HG03575 (cell line): Measurements from ENCODE around the gene TEX264.

Source experiments
- ATAC-seq: cut with Tn5 transposase; IDR thresholded peaks from one replicate; pipeline ENCODE4 v1.9.1; 2021; ENCODE audit not compliant: unreplicated experiment, insufficient number of reproducible peaks, low FRiP score; ENCODE audit errors: extremely low read depth

The TEX264 gene

DNA sequence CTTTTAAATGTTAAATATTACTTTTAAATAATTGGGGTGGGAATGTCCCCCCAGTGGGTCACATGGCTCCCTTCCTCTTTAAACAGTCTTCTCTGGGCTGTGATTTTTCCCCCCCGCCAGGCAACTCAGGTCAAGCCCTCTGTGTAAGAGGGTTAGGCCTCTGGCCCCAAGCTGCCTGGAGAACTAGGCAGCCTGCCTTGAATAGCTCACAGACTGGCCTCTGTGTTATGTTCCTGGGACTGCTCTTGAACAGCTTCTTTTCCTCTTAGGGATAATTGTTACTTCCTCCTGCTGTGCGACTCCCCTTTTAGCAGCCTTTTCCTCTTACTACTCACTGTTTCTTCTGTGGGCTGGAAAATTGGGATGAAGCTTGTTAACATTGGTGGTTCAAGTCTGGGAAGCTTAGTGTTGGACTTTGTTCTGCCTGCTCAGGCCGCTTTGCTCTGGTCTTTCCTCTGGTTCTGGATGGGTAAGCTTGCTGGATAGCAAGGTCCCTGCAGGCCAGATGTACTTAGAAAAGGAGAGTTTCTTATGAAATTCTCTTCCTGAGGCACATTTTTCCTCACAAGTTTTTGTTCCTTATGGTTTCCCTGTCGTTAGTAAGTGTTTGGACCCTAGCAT, 2.2 kb downstream of the TEX264 start:
- no peak for ATAC-seq

DNA sequence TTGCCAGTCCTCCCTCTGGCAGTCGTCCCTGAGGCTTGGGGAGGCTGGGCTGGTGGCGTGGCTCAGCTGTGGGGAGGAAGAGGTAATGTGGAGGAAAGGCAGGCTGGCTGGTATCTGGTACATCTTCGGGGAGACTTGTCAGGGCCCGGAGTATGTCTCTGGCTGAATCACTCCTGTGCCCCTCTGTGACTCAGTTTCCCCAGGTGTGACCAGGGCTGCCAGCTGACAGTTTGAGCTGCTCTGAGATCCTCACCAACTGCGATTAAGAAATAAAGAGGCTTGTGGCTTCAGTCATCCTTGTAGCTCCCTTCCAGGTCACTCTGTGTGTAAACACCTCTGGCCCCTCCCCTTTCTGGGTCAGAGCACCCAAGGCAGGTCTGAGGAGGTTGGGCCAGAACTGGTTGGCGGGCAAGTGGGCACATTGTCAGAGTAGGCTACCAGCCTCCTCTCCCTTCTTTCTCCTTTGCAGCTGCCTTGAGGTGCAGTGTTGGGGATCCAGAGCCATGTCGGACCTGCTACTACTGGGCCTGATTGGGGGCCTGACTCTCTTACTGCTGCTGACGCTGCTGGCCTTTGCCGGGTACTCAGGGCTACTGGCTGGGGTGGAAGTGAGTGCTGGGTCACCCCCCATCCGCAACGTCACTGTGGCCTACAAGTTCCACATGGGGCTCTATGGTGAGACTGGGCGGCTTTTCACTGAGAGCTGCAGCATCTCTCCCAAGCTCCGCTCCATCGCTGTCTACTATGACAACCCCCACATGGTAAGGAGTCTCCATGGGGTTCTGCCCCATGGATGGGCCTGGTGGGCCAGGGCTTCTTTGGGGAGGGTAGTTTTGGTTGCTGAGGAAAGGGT, 3.0 kb downstream of the TEX264 start:
- ATAC-seq = no peak

DNA sequence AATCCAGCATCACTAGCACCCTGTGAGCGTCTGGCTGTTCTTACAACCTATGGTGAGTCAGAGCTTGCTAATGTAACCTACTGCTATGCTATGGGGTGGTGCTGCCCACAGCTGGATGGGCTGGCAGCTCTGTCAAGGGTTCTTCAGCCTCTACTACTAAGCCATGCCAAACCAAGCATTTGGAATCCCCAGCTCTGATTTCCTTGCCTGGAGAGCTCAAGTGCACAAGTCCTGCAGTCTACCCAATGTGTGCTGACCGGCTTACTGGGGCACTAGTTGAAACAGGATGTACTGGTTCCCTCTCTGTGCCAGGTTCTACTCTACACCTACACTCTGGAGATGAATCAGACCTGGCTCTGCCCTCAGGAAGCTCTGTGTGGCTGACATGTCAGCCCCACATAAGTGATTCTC, 4.2 kb downstream of the TEX264 start:
- no peak for ATAC-seq

DNA sequence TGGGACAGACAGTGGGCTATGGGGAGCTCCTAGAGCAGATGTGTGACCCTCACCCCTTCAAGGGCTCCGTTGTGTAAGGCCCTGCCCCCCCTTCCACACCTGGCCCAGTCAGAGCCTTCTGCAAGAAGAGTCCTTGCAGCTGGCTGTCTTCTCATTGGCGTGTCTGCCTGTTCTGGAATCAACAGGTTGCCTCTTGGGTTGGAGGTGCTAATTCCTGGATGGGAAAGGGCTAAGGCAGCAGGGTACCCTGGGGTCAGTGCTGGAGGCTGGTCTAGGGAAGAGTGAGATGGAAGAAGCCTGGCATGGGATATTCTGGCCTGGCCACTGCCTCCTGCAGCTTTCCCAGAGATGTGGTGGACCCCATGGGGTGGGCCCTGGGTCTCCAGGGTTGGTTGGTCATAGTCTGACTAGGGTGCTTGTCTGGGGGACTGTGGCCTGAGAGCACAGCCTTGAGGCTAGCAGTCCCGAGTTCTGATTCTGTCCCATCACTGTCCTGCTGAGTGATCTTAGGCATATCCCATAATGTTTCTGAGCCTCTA, 5.1 kb downstream of the TEX264 start:
- ATAC-seq = no peak

DNA sequence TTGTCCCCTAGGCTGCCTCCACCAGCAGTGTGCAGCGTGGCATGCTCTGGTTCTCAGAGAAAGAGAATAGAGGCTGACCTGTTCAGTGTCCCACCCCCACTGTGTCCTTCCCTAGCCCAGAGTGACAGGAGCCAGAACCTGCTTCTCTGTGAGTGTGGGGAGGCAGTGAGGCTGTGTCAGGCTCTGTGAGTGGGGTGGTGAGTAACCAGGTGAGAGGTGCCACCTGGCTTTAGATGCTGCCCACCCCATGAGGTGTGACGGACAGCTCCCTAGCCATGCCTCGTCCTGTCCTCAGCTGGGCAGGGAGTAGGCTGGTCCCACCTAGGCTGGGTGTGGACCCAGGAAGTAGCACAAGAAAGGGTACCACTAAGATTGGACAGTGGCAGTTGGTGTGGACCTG, 6.3 kb downstream of the TEX264 start:
- ATAC-seq = no peak

DNA sequence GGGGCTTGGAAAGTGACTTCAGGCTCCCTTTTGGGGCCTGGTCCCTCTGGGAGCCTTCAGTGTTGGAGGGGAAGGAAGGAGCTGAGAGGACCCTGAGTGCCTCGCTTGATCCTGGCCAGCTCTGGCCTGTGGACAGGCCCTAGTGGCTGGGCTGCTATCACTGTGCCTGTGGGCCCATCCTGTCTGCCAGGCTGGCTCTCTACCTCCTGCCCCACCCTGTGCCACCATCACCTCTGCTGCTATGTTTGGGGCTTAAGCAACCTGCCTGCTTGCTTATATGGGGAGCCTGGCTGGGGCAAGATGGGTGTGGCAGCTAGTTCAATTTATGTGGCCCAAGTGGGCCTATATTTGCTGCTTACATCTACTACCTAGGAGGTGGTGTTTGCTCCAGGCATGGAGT, 7.1 kb downstream of the TEX264 start:
- ATAC-seq = no peak

DNA sequence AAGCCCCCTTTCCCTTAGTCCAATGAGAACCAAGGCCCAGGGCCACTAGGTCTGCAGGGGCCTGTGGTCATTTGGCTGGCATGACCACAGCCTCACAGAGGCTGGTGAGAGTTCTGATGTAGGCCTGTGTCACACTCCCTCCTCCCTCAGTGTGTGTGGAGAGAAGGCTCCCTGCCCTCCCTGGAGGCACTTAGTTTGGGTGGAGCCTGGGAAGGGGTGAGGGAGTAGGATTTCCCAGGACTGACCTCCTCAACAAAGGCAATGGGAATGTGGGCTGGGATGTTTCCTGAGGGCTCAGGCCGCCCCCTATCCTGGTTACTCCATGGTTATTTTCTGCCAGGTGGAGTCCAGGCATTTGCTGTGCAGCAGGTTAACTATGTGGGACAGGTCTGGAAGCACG, 7.6 kb downstream of the TEX264 start:
- no peak for ATAC-seq

DNA sequence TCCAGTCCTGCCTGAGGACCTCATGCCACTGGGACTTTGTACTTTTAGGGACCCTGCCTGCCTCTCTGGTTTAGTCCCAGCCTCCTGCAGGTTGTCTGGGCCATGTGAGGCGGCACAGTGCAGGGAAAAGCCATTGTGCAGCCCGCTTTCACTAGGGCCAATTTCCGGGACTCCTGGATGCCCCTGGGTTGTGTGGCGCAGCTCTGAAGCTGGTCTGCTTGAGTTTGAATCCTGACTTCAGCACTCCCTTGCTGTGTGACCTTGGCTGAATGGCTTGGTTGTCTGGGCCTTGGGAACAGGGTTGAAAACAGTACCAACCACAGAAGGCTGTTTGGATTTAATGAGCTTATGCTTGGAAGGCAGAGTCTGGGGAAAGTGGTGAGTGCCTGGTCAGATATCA, 8.3 kb downstream of the TEX264 start:
- no peak for ATAC-seq

DNA sequence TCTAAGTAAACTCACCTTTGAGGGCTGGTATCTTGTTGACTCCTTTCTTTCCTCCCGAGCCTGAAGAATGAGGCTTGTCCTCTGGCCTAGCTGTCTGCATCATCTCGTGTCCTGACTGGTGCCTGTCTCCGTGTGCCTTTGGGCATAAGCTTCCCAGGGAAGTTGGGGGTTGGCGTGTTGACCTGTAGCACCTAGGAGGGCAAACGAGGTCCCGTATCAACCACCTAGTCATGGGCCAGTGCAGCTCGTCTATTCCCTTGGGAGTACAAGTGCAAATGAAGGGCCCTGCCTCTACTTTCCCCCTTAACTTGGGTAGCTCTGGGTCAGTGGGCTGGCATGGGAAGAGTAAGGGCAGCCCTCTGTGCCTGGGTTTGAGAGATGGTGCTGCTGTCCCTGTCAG, 8.7 kb downstream of the TEX264 start:
- ATAC-seq = no peak

DNA sequence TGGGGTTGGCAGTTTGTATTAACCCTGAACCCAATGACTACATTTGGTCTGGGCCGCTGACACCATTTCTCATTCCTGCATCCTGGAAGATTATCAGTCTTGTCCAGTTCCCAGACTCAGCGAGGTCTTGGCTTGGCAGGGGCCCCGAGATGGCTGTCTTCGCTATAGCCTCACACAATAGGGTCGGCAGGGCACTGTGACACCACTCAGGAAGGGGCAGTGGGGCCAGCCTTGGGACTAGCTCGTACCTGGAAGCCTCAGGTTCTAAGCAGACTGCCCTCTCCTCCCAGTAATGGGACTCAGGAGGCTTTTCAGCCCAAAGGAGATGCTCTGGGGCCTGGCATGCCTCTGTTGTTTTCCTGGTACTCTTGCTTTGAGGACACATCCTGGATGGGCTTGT, 9.1 kb downstream of the TEX264 start:
- ATAC-seq = no peak

DNA sequence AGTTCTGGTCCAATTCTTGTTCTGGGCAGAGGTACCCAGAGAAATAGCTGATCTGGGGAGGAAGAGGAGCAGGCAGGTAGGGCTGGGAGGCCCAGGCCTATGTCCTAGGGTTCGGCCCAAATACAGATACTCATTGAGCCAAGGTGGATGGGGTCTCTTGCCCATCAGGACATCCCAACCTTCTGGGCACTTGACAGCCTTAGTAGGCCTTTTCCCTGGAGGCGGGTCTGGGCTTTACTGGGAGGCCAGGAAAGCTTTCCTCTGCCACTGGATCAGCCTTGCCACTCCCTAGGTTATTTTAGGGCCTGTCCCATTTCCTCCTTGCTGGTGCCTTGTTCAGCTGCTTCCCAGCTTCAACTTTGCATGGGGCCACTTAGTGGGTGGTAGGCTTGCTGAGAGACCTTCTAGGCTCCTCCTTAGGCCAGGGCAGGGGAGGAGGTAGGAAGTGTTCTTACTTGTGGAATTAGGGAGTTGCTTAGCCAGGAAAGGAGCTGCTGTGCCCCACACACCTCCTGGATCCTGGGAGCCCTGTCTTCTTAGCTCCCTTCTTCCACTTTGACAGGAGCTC, 9.7 kb downstream of the TEX264 start:
- ATAC-seq = no peak

DNA sequence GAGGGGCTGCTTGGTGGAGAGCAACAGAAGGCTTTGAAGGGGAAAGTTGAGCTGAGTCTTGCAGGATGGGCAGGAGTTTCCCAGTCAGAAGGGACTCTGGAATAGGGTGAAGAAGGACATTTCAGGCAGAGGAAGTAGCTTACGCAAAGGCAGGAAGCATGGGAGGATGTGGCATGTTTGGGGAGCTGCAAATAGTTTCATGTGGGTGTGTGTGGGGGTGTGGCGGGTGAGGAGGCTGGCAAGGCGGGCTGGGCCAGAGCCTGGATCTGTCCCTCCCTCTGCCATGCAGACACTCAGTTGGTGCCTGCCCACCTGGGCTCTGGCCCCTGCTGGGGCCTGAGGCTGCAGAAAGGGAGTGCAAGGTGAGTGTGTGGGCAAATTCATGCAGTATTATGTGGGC, 10.4 kb downstream of the TEX264 start:
- ATAC-seq = no peak

DNA sequence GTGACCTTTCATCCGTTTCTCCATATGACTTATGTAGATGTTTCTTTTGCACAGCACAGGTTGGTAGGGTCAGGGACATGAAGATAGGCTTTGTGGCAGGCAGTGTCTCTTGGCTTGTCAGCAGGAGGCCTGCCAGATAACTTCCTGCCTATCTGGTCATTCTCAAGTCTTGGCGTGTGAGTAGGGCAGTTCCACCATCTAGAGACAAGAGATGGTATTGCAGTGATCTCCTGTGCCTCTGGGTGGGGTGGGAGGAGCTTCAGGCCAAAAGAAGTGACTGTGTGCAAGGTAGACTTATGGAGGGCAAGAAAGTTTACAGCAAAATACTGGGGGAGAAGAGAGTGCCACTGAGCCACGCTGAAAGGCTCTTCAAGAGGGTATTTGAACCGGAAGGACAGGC, 11.0 kb downstream of the TEX264 start:
- peak; percentile 54 for ATAC-seq

DNA sequence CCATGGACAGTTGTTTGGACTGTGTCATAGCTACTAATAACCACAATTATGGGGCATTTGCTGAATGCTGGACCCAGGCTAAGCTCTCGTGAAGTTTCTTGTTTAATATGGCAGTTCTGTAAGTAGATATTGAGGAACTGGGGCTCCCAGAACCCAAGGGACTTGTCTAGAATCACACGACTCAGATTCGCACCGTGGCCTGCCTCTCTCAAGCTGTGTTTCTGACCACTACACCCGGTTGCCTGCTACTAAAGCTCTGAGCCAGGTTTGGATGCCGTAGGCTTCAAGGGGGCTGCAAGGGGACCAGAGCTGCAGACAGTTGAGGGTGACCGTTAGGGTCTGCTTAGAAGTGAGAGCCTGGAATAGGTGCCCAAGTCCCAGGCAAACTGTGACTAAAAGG, 11.5 kb downstream of the TEX264 start:
- no peak for ATAC-seq

DNA sequence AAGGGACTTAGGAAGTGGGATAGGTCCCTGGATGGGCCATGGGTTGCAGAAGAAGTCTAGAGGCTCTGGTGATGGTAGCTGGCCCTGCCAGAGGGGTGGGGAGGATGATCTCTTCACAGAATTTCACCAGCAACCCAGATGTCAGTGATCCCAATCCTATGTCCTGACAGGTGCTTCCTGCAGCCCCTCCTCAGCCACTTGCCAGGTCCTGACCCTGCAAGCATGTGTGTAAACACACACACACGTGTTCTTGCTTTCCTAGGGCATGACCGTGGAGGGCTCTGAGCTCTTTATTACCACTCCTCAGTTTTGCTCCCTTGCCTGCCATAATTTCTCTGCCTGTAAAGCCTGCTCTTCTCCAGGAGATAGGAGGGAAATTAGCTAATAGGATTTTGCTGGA, 12.5 kb downstream of the TEX264 start:
- no peak for ATAC-seq

DNA sequence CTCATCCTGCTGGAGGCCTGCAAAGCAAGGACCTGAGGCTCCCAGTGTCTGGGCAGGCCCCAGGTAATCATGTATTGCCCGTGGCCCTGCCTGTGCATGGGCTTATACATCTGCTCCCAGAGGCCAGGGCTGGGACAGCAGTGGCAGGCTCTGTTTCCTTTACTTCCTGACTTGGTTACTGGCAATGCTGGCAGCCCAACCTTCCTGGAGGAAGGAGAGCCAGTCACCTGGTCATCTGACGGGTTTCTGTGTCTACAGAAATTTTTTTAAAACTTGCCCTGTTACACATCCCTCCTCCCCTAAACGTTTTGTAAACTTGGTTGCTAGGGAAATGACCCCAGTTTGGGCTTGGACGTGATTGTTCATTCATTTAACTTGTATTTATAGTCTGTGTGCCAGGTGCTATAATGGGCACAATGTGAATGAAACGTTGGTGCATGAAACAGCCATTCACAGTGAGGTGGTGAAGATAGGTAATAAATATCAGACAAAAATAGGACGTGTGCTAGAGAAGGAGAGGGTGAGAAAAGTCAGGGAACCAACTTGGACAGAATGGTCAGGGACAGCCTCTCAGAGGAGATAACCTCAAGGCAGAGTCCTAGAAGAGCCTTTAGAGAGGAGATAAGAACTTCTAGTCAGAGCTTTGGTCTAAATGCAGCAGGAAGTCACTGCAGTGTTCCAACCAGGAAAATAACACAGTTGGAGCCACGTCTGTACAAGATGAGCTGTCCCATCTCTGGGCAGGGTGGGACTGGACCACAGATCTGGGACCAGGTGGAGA, 14.1 kb downstream of the TEX264 start:
- ATAC-seq = no peak

DNA sequence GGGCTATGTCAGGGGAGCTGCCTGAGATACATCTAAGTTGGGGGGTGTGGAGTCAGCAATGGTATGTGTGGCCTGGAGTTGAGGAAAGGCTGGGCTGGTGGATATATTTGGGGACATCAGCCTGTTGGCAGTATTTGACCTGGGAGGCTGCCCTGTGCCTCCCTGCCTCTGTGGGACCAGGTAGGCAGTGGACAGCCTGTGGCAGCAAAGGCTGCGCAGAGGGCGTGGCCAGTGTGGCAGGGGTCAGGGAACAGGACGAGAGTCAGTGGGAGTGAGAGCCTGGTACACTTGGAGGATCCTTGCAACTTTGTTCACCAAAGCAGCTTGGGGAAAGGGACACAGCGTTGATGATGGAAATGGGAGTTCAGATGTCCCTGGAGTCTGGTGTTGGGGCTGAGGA, 15.0 kb downstream of the TEX264 start:
- no peak for ATAC-seq

DNA sequence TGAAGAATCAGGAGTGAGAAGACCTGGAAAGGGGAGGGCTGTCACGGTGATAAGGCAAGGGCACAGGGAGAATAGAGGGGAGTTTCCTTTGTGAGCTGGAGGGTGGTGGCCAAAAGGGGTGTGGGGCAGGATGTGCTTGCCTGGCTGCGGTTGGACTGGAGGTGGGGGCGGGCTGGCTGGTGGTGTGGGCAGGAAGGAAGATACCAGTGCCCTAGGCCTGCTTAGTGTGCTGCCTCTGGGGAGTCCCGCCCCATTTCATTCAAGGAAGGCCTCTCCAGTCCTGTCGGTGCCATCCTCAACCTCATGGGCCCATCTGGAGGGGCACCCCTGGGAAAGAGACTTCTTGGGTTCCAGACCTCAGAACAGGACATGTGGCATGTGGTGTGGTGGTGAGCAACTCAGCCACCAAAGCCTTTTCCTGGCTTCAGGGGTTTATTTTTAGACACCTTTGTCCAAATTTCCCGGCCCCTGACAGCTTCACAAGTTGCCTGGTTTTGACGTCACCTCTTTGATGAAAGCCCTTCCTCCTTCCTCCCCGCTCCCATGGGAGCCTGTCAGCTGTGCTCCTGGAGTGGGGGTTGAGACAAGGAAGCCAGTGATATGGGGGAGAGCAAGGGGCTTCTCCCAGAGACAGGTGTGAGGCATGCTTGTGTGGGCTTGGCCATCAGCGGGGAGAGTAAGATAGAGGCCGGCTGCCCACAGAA, 15.6 kb downstream of the TEX264 start:
- ATAC-seq = no peak
